Stimulated activated memory B cell treated with anti-CD40 and anti-IgM and Interleukin-4, amounts not matched to agents 10 μg/mL and 1 μg/mL and 100 μg/mL, for 72 hours (primary cell): ENCODE data around the gene ANKH.

Experiments
- ATAC-seq: fragments of 150-1000 bp; cut with Tn5 transposase; 2 replicates; pipeline ENCODE4 v1.10.0; 2021
- H3K27ac Mint-ChIP-seq: one replicate; pipeline ENCODE4 v1.8.0; 2022; ENCODE audit warnings: mild to moderate bottlenecking, mixed read lengths
- H3K27me3 Mint-ChIP-seq: one replicate; pipeline ENCODE4 v1.8.0; 2022; ENCODE audit warnings: mixed read lengths
- H3K36me3 Mint-ChIP-seq: one replicate; pipeline ENCODE4 v1.8.0; 2022; ENCODE audit warnings: mixed read lengths
- H3K4me1 Mint-ChIP-seq: one replicate; pipeline ENCODE4 v1.8.0; 2022; ENCODE audit warnings: mixed read lengths
- H3K4me3 Mint-ChIP-seq: one replicate; pipeline ENCODE4 v1.8.0; 2022; ENCODE audit warnings: mild to moderate bottlenecking, moderate library complexity, mixed read lengths
- H3K9me3 Mint-ChIP-seq: one replicate; pipeline ENCODE4 v1.8.0; 2022; ENCODE audit warnings: mixed read lengths

ANKH gene

GRCh38 chr5:14781106-14781505 lies 90.5 kb downstream of the ANKH start:
- H3K9me3 Mint-ChIP-seq = no peaks in the 10 kb centered on the region
- no peak overlapping the region for H3K27ac Mint-ChIP-seq
- ATAC-seq = no peak

GRCh38 chr5:14779975-14780374 lies 91.6 kb downstream of the ANKH start:
- Mint-ChIP-seq H3K9me3 (no peaks in the 10 kb centered on the region), H3K27ac (no peak overlapping the region), H3K36me3 (peaks cover 15% of the 10 kb centered on the region), H3K4me3 (no peak overlapping the region), H3K27me3 (no peaks in the 10 kb centered on the region), H3K4me1 (peaks cover 17% of the 10 kb centered on the region)
- no peak for ATAC-seq

More at GRCh38 chr5:14781106-14781505, 90.5 kb downstream of the ANKH start:
- Mint-ChIP-seq H3K27me3 (no peaks in the 10 kb centered on the region), H3K4me1 (peaks cover 18% of the 10 kb centered on the region), H3K36me3 (peaks cover 7% of the 10 kb centered on the region), H3K4me3 (no peak overlapping the region)

- ATAC-seq = no peak
- Mint-ChIP-seq H3K9me3 (no peaks in the 10 kb centered on the region), H3K27ac (peak overlapping the region; percentile 2), H3K27me3 (no peaks in the 10 kb centered on the region), H3K4me1 (peaks cover 17% of the 10 kb centered on the region), H3K4me3 (no peak overlapping the region), H3K36me3 (peaks cover 15% of the 10 kb centered on the region)
Measured at GRCh38 chr5:14778792-14779070, 92.8 kb downstream of the ANKH start.

- no peak for ATAC-seq
- H3K9me3 Mint-ChIP-seq = no peaks in the 10 kb centered on the region
- H3K4me3 Mint-ChIP-seq = no peak overlapping the region
- H3K36me3 Mint-ChIP-seq = peaks cover 15% of the 10 kb centered on the region
- no peak overlapping the region for H3K27ac Mint-ChIP-seq
- no peaks in the 10 kb centered on the region for H3K27me3 Mint-ChIP-seq
- peaks cover 17% of the 10 kb centered on the region for H3K4me1 Mint-ChIP-seq
Measured at GRCh38 chr5:14777932-14778791, 93.4 kb downstream of the ANKH start.

GRCh38 chr5:14777187-14777586 lies 94.4 kb downstream of the ANKH start:
- H3K4me1 Mint-ChIP-seq = peaks cover 17% of the 10 kb centered on the region
- no peak overlapping the region for H3K27ac Mint-ChIP-seq
- no peak overlapping the region for H3K4me3 Mint-ChIP-seq
- H3K9me3 Mint-ChIP-seq = no peaks in the 10 kb centered on the region
- no peak for ATAC-seq
- H3K36me3 Mint-ChIP-seq = peaks cover 15% of the 10 kb centered on the region
- no peaks in the 10 kb centered on the region for H3K27me3 Mint-ChIP-seq

GRCh38 chr5:14776602-14777001 lies 95.0 kb downstream of the ANKH start:
- peaks cover 14% of the 10 kb centered on the region for H3K4me1 Mint-ChIP-seq
- no peaks in the 10 kb centered on the region for H3K9me3 Mint-ChIP-seq
- H3K27ac Mint-ChIP-seq = no peak overlapping the region
- no peak overlapping the region for H3K4me3 Mint-ChIP-seq
- ATAC-seq = no peak
- no peaks in the 10 kb centered on the region for H3K27me3 Mint-ChIP-seq
- peaks cover 15% of the 10 kb centered on the region for H3K36me3 Mint-ChIP-seq

- Mint-ChIP-seq H3K4me3 (no peak overlapping the region), H3K36me3 (peaks cover 15% of the 10 kb centered on the region), H3K27ac (no peak overlapping the region), H3K4me1 (peaks cover 12% of the 10 kb centered on the region), H3K27me3 (no peaks in the 10 kb centered on the region), H3K9me3 (no peaks in the 10 kb centered on the region)
- no peak for ATAC-seq
Measured at GRCh38 chr5:14775857-14776256, 95.7 kb downstream of the ANKH start.

GRCh38 chr5:14773588-14773987 lies 98.0 kb downstream of the ANKH start:
- Mint-ChIP-seq H3K9me3 (no peaks in the 10 kb centered on the region), H3K36me3 (peaks cover 17% of the 10 kb centered on the region), H3K27me3 (no peaks in the 10 kb centered on the region), H3K4me1 (peaks cover 11% of the 10 kb centered on the region), H3K27ac (no peak overlapping the region), H3K4me3 (no peak overlapping the region)
- no peak for ATAC-seq

- Mint-ChIP-seq H3K4me3 (no peak overlapping the region), H3K4me1 (peaks cover 12% of the 10 kb centered on the region), H3K36me3 (peaks cover 16% of the 10 kb centered on the region), H3K27ac (no peak overlapping the region), H3K27me3 (no peaks in the 10 kb centered on the region), H3K9me3 (no peaks in the 10 kb centered on the region)
- ATAC-seq = no peak
Measured at GRCh38 chr5:14771972-14772371, 99.6 kb downstream of the ANKH start.

- H3K36me3 Mint-ChIP-seq = peaks cover 23% of the 10 kb centered on the region
- no peak overlapping the region for H3K27ac Mint-ChIP-seq
- H3K9me3 Mint-ChIP-seq = no peaks in the 10 kb centered on the region
- no peak for ATAC-seq
- no peaks in the 10 kb centered on the region for H3K27me3 Mint-ChIP-seq
- peaks cover 12% of the 10 kb centered on the region for H3K4me1 Mint-ChIP-seq
- no peak overlapping the region for H3K4me3 Mint-ChIP-seq
Measured at GRCh38 chr5:14771189-14771588, 100.4 kb downstream of the ANKH start.

- H3K27ac Mint-ChIP-seq = no peak overlapping the region
- no peaks in the 10 kb centered on the region for H3K9me3 Mint-ChIP-seq
- H3K4me1 Mint-ChIP-seq = peaks cover 12% of the 10 kb centered on the region
- H3K27me3 Mint-ChIP-seq = no peaks in the 10 kb centered on the region
- peaks cover 24% of the 10 kb centered on the region for H3K36me3 Mint-ChIP-seq
- no peak for ATAC-seq
- no peak overlapping the region for H3K4me3 Mint-ChIP-seq
Measured at GRCh38 chr5:14768508-14769365, 102.8 kb downstream of the ANKH start.

- H3K27me3 Mint-ChIP-seq = no peaks in the 10 kb centered on the region
- peaks cover 17% of the 10 kb centered on the region for H3K4me1 Mint-ChIP-seq
- H3K27ac Mint-ChIP-seq = no peak overlapping the region
- H3K4me3 Mint-ChIP-seq = no peak overlapping the region
- no peaks in the 10 kb centered on the region for H3K9me3 Mint-ChIP-seq
- no peak for ATAC-seq
- peaks cover 24% of the 10 kb centered on the region for H3K36me3 Mint-ChIP-seq
Measured at GRCh38 chr5:14767735-14768507, 103.7 kb downstream of the ANKH start.

- H3K9me3 Mint-ChIP-seq = no peaks in the 10 kb centered on the region
- H3K27me3 Mint-ChIP-seq = no peaks in the 10 kb centered on the region
- peaks cover 26% of the 10 kb centered on the region for H3K4me1 Mint-ChIP-seq
- ATAC-seq = no peak
- H3K27ac Mint-ChIP-seq = no peak overlapping the region
- H3K36me3 Mint-ChIP-seq = peaks cover 24% of the 10 kb centered on the region
- no peak overlapping the region for H3K4me3 Mint-ChIP-seq
Measured at GRCh38 chr5:14767053-14767452, 104.5 kb downstream of the ANKH start.

- no peak for ATAC-seq
- Mint-ChIP-seq H3K27me3 (no peaks in the 10 kb centered on the region), H3K36me3 (peaks cover 24% of the 10 kb centered on the region), H3K9me3 (no peaks in the 10 kb centered on the region), H3K4me1 (peaks cover 30% of the 10 kb centered on the region), H3K27ac (no peak overlapping the region), H3K4me3 (no peak overlapping the region)
Measured at GRCh38 chr5:14766584-14766983, 105.0 kb downstream of the ANKH start.

GRCh38 chr5:14765587-14765986 lies 106.0 kb downstream of the ANKH start:
- H3K4me1 Mint-ChIP-seq = peaks cover 25% of the 10 kb centered on the region
- no peaks in the 10 kb centered on the region for H3K9me3 Mint-ChIP-seq
- H3K27me3 Mint-ChIP-seq = no peaks in the 10 kb centered on the region
- H3K4me3 Mint-ChIP-seq = no peak overlapping the region
- H3K36me3 Mint-ChIP-seq = peaks cover 24% of the 10 kb centered on the region
- no peak overlapping the region for H3K27ac Mint-ChIP-seq
- no peak for ATAC-seq
